Natural killer cell (primary cell): ENCODE measurements around the gene CHRNG. TPM values are rescaled to one million over a fixed set of nuclear protein-coding genes. Genes with fewer than 3 reads are reported as not detected.

Experiments
- ATAC-seq, 3 donors: fragments of 150-1000 bp in 2 of 3; fragments of 200-7000 bp in 1 of 3; cut with Tn5 transposase; 1 replicate in 1 of 3; 2 replicates in 2 of 3; pipeline ENCODE4 v1.10.0; 2021; ENCODE audit warnings: mild to moderate bottlenecking in 2 of 3, moderate library complexity in 2 of 3
- DNase-seq, 2 donors: peaks; one replicate each; pipeline versions ENCODE4 v3.0.0 to v3.0.0-alpha.2; 2013 to 2021; ENCODE audit warnings: mixed read lengths in 1 of 2
- H3K27ac ChIP-seq: one replicate; pipeline ENCODE4 v1.5.1; 2013; ENCODE audit warnings: mild to moderate bottlenecking, low read length
- H3K27me3 ChIP-seq: one replicate; pipeline ENCODE4 v1.6.1; 2013; ENCODE audit warnings: low read length; ENCODE audit not compliant: control insufficient read depth, insufficient read depth
- H3K36me3 ChIP-seq: one replicate; pipeline ENCODE4 v1.6.1; 2013; ENCODE audit warnings: low read length; ENCODE audit not compliant: control insufficient read depth, insufficient read depth
- H3K4me1 ChIP-seq: one replicate; pipeline ENCODE4 v1.6.1; 2013; ENCODE audit warnings: low read length; ENCODE audit not compliant: control insufficient read depth, insufficient read depth
- H3K4me3 ChIP-seq: one replicate; pipeline ENCODE4 v1.5.1; 2013; ENCODE audit warnings: low read length
- H3K9me3 ChIP-seq: one replicate; pipeline ENCODE4 v1.6.1; 2013; ENCODE audit warnings: low read length; ENCODE audit not compliant: control insufficient read depth, insufficient read depth
- H3K27ac Mint-ChIP-seq, 2 donors: one replicate each; pipeline ENCODE4 v1.8.0; 2022; ENCODE audit warnings: mild to moderate bottlenecking in 2 of 2, mixed read lengths in 2 of 2, moderate library complexity in 1 of 2
- H3K27me3 Mint-ChIP-seq, 2 donors: one replicate each; pipeline ENCODE4 v1.8.0; 2022; ENCODE audit warnings: low read depth in 2 of 2, mixed read lengths in 2 of 2
- H3K36me3 Mint-ChIP-seq: one replicate; pipeline ENCODE4 v1.8.0; 2022; ENCODE audit warnings: mixed read lengths
- H3K4me1 Mint-ChIP-seq, 2 donors: one replicate each; pipeline ENCODE4 v1.8.0; 2022; ENCODE audit warnings: mixed read lengths in 2 of 2
- H3K4me3 Mint-ChIP-seq: one replicate; pipeline ENCODE4 v1.8.0; 2022; ENCODE audit warnings: mild to moderate bottlenecking, moderate library complexity, mixed read lengths
- H3K9me3 Mint-ChIP-seq, 2 donors: one replicate each; pipeline ENCODE4 v1.8.0; 2022; ENCODE audit warnings: mixed read lengths in 2 of 2
- CTCF ChIP-seq: fragments of 200-600 bp; IDR thresholded peaks from one replicate; pipeline ENCODE4 v1.8.0; 2022; ENCODE audit warnings: antibody characterized with exemption
- WGBS: methylation state at CpG from one replicate; pipeline ENCODE4 v1.1.7; 2013; ENCODE audit warnings: missing lambda C conversion rate; ENCODE audit not compliant: insufficient coverage; 5-methylcytosine and 5-hydroxymethylcytosine counted together
- intact Hi-C: fragments of 100-400 bp; cut with micrococcal nuclease; formaldehyde crosslinking; loops from one replicate; pipeline ENCODE4 v1.14.2; 2022
- total RNA-seq, 4 donors: library from RNA; stranded (reverse); fragments of 120-200 nt in 1 of 4; gene quantifications; one replicate each; pipeline versions ENCODE4 v1.2.3 to v1.2.4, GENCODE V29; 2013 to 2022

CHRNG gene
- total RNA-seq: not detected
- total RNA-seq (2013): not detected

- peaks cover 3% of the 10 kb centered on the region for H3K27me3 ChIP-seq
- H3K27ac Mint-ChIP-seq: no peak within 1 kb of the TSS
- H3K36me3 Mint-ChIP-seq: no peaks in the 10 kb centered on the region
- peaks cover 0 to 18% of the 10 kb centered on the region in 2 donors for H3K27me3 Mint-ChIP-seq
- H3K9me3 ChIP-seq: peaks cover 4% of the 10 kb centered on the region
- intact Hi-C loops: no loop called here
- ATAC-seq (no peak), DNase-seq (no peak)
- H3K36me3 ChIP-seq: no peaks in the 10 kb centered on the region
- peaks cover 0 to 8% of the 10 kb centered on the region in 2 donors for H3K4me1 Mint-ChIP-seq
- no peak within 1 kb of the TSS for H3K4me3 Mint-ChIP-seq
- no peak for TF ChIP-seq CTCF
- H3K4me3 ChIP-seq: no peak within 1 kb of the TSS
- H3K4me1 ChIP-seq: peaks cover 13% of the 10 kb centered on the region
- H3K9me3 Mint-ChIP-seq: no peaks in the 10 kb centered on the region
- 63% methylated on average over 19 of the region's 23 CpGs for WGBS
- H3K27ac ChIP-seq: no peak within 1 kb of the TSS
These were observed at the start of gene CHRNG for GRCh38 chr2:232539298-232540231. Gene CHRNG, plus strand, starts transcription at chr2:232539692. Its CDS starts 56 bp downstream, at chr2:232539748.

- Histone ChIP-seq H3K27me3 (peaks cover 6% of the 10 kb centered on the region), H3K36me3 (no peaks in the 10 kb centered on the region), H3K27ac (no peak overlapping the region), H3K4me1 (peaks cover 6% of the 10 kb centered on the region), H3K4me3 (no peak overlapping the region), H3K9me3 (no peaks in the 10 kb centered on the region)
- WGBS: 81% methylated on average over 30 of the region's 30 CpGs
- Mint-ChIP-seq H3K9me3 (no peaks in the 10 kb centered on the region), H3K27me3 (peaks cover 23 to 28% of the 10 kb centered on the region in 2 donors), H3K4me1 (peaks cover 4 to 5% of the 10 kb centered on the region in 2 donors), H3K36me3 (no peaks in the 10 kb centered on the region), H3K4me3 (no peak overlapping the region), H3K27ac (no peak overlapping the region)
- ATAC-seq (no peak), DNase-seq (no peak)
- intact Hi-C loops: no loop called here
- no peak for TF ChIP-seq CTCF
These were observed 49.0 kb upstream of the CHRNG start for GRCh38 chr2:232490221-232491138.

GRCh38 chr2:232491139-232491780 lies 48.2 kb upstream of the CHRNG start:
- H3K27ac ChIP-seq: no peak overlapping the region
- H3K4me3 Mint-ChIP-seq: no peak overlapping the region
- DNase-seq (no peak), ATAC-seq (no peak)
- no peak for TF ChIP-seq CTCF
- H3K36me3 ChIP-seq: no peaks in the 10 kb centered on the region
- peaks cover 6% of the 10 kb centered on the region for H3K27me3 ChIP-seq
- peaks cover 6% of the 10 kb centered on the region for H3K4me1 ChIP-seq
- H3K4me1 Mint-ChIP-seq: peaks cover 4 to 5% of the 10 kb centered on the region in 2 donors
- peaks cover 22 to 27% of the 10 kb centered on the region in 2 donors for H3K27me3 Mint-ChIP-seq
- 91% methylated on average over 12 of the region's 12 CpGs for WGBS
- H3K9me3 Mint-ChIP-seq: no peaks in the 10 kb centered on the region
- H3K27ac Mint-ChIP-seq: no peak overlapping the region
- no peaks in the 10 kb centered on the region for H3K9me3 ChIP-seq
- intact Hi-C loops: no loop called here
- H3K4me3 ChIP-seq: no peak overlapping the region
- no peaks in the 10 kb centered on the region for H3K36me3 Mint-ChIP-seq
